ENCODE results near the gene ISX.
"Not testable (repeated sequence)": the region's sequence is repeated elsewhere in the genome, so short reads cannot be mapped to it uniquely, and the experiment has no call there.

Gene ISX

DNA sequence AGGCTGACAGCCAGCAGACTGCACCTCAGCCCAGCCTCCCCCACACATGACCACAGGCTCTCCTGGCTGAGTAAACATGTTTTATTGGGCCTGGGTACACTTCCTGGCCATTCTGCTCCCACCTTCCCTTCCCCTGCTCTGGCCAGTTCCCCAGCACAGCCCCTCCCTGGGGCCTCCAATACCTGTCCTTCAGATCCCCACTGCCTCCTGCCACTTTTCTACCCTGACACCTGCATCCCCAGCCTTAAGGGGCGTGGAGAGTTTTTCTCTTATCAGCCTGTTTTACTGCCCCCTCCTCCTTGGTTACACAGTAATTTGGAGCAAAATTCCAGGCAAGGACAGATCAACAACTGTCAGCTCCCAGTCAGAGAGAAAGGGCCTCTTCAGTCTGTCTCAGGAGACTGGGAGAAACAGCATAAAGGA lies at the start of gene ISX:
Gene ISX, plus strand, starts transcription at position 363 of the 423 bp plus-strand sequence. CDS start 930 bp downstream, outside the sequence.
- FAIRE-seq: no peak

DNA sequence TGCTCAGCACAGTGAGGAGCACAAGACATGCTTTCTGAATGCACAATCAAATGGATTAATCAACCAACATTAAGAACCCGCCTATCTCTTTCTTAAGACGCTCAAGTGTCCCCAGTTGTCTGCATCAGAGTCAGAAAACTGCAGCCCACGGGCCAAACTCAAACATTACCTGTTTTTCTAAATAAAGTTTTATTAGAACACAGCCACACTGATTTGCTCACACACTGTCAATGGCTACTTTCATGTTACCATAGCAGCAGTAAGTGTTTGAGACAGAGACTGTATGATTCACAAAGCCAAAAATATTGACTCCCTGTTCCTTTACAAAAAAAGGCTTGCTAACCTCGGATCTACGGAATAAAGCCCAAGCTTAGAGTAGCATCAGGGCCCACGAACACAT lies 49.0 kb upstream of the ISX start:
- no peak for FAIRE-seq

DNA sequence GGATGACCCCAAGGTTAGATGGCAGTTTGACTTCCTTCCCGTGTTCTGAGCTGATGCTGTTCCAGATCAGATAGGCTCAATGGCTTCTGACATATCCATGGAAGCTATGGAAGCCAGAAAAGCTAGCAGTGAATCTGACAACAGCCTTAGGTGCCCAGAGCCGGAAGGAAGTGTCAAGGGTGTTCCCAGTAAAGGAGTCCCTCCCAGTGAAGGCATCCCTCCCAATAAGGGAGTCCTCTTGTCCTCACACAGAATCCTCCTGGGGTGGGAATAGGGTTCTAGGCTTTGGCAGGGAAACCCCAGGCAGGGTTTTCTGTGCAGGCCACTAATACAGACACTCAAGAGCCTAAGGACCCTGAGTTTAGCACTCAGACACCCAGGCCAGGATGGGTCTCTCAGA lies 47.0 kb upstream of the ISX start:
- FAIRE-seq: no peak

DNA sequence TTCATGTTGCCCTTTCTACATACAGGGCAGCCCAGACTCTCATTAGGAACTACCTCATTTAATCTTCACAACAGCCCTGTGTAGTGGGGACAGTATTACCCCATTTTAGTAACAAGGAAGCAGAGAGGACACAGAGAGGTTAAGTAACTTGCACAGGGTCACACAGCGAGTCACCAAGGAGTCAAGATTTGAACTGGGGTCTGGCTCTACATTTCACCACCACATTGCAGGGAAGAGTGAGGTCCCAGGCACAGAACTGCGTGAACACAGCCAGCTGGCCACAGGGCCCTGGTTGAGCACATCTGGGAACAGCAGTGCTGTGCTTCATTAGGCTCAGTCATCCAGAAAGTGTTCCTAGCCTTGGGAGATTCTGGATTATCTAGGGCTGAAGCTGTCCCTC lies 45.4 kb upstream of the ISX start:
- FAIRE-seq: no peak

DNA sequence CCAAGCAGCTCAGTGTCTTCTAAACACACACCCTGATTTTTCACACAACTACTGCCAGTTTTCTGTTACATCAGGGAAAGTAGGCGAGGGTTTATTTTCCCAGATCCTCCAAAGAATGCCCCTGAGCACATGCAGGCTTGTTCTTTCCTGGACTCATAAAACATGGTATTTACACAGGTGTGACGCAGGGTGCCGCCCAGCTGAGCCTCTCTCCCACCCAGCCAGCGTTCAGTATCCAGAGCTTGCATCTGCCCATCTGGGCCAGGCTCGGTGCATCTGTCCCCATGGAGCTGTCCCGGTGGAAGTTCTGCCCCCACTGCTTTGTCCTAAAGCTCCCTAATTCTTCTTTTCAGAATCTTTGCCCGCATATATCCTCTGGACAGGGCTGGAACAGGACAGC lies 44.8 kb upstream of the ISX start:
- no peak for FAIRE-seq

DNA sequence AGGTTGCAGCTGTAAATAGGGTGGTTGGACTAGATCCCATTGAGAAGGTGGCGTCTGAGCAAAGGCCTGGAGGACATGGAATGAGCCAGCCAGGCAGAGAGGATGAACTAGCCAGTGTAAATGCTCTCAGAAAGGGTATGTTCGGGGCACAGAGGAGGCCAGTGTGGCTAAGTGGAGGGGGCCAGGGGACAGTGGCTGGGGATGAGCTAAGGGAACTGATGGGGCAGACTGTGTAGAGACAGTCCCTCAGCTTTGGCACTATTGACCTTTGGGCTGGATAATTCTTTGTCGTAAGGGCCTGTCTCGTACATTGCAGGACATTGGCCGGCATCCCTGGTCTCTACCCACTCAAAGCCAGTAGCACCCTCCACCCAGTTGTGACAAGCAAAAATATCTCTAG lies 43.7 kb upstream of the ISX start:
- FAIRE-seq: no peak

DNA sequence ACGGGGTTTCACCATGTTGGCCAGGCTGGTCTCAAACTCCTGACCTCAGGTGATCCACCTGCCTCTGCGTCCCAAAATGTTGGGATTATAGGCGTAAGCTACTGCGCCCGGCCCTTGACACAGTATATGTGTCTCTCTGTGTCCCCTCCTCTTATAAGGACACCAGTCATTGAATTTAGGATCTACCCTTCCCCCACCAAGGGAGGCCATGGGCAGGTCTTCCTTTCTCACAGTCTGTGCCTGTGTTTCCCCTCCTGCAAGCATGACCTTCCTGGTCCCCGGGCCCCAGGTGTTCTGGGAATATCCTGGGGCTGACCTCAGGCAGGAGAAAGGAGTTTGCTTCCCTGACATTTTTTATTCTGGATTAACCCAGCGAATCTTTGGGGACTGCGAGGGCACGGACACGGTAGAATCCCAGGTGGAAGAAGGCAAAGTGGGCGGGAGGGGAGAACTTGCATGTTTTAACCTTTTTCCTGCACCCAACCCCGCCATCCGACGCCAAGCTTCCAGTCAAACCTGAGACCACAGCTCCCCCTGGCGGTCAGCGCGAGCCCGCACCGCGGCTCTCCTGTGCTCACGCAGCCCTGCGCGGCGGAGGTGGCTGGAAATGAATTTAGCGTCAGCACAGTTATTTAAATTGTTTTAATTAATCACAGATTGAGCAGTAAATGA lies 42.1 kb upstream of the ISX start:
- FAIRE-seq: peak; percentile 36

DNA sequence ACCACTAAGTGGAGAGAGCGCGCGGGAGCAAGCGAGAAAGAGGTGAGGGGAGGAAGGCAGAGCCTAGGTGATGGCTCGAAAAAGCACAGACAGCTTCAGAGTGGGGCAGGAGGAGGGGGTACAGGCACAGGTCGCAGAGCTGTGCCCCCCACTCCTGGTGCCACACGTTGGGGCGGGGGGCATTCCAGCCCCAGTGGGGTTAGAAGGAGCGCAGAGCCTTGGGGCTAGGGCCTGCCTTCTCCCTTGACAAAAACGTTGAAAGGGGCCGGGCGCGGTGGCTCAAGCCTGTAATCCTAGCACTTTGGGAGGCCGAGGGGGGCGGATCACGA lies 41.6 kb upstream of the ISX start:
- no peak for FAIRE-seq

DNA sequence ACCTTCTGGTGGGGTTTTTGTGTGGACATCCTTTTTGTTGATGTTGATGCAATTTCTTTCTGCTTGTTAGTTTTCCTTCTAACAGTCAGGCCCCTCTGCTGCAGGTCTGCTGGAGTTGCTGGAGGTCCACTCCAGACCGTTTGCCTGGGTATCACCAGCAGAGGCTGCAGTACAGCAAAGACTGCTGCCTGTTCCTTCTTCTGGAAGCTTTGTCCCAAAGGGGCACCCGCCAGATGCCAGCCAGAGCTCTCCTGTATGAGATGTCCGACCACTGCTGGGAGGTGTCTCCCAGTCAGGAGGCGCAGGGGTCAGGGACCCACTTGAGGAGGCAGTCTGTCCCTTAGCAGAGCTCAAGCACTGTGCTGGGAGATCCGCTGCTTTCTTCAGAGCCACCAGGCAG lies 35.8 kb upstream of the ISX start:
- not testable (repeated sequence) for FAIRE-seq

DNA sequence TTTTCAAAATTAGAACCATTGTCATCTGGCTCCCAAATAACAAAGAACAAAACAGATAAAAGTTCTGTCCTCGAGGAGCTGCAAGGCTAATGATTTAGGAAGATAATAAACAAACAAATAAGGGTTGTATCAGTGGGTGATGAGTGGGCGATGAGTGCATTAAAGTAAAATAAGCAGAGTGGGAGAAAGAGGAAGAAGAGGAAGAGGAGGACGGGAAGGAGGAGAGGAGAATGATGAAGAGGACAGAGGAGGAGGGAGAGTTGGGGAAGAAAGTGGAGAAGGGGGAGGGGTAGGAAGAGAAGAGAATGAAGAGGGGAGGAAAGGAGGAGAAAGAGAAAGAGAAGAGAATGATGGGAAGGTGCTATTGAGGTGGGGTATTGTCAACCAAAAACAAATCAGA lies 33.4 kb upstream of the ISX start:
- no peak for FAIRE-seq

DNA sequence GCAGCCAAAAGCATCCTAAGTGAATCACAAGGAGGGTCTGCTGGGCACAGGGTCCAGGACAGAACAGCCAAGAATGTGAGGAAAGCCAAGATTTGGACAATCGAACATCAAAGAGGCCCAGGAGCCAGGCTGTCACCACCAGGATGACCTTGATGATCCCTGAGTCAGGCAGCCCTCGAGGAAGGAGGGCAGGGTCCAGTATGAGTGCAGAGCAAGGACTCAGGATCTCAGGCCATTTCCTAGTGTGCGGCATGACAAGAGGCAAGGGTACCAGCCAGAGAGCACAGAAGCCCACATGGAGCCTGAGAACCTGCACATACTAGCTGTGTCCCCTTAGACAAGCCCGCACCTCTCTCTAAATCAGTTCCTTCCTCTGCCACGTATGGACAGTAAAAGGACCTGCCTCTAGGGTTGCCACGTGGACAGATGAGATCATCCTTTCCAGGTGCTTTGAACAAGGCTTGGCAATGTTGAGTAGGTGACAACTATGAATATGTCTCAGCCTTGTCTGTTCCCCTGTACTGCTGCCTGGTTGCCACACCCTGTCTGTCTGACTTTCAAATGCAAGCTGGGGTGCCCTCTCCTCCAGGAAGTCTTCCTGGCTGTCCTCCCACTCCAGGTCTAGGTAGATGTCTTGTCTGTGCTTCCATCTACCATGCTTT lies 32.2 kb upstream of the ISX start:
- no peak for FAIRE-seq

DNA sequence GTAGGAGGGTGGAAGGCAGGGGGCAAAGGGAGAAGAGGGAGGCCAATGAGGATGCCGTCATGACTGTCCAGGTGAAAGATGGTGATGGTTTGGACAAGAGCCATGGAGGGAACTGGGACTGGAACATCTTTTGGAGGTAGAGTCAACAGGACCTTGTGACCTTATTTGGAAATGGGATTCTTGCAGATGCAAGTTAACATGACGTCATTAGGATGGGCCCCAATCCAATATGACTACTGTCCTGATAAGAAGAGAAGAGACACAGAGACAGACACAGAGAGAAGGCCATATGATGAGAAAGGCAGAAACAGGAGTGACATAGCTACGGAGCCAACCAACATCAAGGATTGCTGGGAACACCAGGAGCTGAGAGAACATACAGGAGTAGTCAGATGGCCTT lies 31.0 kb upstream of the ISX start:
- no peak for FAIRE-seq

DNA sequence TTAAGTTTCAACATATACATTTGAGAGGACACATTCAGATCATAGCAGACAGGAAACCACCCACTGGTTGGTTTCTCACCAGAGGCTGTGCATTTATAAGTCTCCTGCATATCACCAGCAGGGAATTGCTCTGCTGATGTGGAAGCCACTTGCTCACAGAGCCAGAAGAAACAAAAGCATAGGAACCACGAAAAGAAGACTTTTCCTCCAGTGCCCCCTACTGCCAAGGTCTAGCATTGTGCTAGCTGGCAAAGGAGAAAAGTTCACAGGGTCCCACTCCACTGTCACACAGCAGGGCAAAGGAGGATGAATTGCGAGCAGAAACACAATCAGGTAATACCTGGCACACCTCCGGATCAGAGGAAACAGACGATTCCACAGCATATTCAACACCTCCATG lies 28.9 kb upstream of the ISX start:
- FAIRE-seq: no peak

DNA sequence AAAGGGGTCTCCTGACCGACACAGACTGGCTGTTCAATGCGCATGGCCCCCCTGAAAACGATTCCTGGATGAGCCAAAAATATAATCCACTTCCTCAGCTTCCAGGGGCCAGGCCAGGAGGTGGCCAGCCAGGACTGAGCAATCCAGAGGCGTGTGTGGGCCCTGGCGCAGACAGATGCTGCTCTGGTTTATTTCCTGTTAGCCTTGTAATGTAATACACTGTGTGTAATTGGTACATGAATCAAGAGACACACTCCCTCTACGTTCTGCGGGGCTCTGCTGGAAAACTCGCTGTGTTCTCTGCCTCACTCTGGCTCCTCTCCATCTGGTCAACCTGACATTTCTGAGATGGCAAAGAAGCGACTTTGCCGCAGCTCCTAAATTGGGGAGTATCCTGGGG lies 26.3 kb upstream of the ISX start:
- FAIRE-seq: no peak

DNA sequence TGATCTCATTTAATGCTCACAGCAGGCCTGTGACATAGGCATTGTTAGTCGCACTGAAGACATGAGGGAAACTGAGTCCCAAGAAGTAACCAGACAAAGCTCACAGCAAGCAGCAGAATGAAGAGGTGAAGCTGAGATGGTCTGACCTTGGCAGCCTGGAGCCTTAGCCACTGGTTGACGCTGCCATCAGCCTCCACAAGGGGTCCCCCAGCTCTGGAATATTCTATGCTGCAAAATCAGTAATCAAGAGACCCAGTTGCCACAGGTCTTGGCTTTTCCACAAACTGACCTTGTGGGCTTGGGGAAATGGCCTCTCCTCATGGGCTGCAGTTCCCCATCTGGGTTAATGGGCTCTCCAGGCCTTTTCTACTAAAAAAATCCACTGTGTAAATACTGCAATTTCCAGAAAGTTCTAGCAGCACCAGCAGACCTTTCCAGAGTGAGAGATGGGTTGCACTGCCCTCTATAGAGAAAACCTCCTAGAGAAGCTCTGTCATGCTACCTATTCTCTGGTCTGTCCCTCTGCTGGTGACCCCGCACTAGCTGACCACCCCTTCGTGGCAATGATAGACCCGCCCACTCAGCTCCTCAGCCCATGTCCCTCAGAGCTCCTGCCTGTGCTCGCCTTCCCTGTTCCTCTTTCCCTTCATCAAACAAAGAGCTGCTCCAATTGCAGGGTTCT lies 22.6 kb upstream of the ISX start:
- FAIRE-seq: no peak

DNA sequence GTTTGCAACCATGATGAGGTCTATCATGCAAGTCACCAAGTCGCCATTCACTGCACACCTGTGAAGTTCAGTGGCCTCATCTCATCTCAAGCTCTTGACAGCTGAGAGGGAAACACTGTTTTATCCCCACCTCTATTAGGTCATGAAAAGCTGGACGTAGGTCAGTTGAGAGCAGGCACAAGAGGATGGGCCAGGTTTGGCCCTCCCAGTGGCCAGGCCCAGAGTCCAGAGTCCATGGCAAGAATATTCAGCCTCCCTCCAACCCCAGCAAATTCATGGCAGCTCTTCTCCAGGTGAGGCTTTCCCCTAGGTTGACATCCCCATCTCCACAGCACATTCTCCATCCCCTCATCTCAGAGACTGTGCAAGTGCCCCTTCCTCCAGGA lies 22.0 kb upstream of the ISX start:
- no peak for FAIRE-seq

DNA sequence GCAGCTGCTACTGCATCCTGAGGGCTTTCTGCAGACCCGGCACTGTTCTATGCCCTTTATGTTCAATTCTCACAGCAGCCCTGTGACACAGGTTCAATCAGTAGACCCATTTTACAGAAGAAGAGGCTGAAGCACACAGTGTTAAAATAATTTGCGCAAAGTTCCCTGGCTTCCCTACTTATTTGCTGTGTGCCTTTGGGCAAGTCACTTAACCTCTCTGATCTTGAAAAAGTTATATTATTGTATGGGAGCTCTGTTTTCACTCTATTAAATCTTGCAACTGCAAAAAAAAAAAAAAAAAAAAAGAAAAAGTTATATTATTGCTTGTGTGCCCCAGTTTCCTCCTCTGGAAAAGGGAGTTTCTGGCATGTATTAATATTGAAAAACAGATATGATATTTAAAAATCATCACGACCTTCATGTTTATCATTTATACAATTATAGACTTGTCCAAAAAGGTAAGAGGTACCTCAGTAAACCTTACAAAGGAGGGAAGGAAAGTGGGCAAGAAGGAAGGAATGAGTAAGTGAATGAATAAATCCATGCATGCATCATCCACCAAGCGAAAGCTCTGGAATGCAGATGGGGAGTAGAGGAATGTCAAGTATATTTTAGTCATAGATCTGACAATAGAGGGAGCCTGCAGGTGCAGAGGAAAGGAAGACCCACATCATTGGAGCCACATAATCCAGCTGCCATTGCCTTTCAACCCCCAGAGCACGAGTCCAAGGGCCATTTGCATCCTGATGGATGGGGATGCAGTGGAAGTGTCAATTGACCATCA lies 21.2 kb upstream of the ISX start:
- no peak for FAIRE-seq

DNA sequence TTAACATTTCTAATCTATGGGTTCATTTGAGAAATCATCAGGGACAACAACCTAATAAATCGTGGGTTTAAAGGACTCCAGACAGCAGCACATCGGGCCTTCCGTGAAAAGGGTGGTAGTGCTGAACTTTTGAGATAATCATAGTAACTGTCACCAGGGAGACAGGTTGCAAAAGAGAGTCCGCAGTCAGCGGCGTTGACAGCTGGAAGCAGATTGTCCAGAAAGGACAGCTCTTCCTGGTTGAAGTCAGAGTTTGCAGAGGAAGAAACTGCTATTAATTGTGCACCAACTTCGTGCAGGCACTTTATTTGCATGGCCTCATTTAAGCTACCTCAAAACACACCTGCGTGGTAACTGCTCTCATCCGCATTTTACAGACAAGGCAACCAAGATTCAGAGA lies 20.5 kb upstream of the ISX start:
- FAIRE-seq: no peak

DNA sequence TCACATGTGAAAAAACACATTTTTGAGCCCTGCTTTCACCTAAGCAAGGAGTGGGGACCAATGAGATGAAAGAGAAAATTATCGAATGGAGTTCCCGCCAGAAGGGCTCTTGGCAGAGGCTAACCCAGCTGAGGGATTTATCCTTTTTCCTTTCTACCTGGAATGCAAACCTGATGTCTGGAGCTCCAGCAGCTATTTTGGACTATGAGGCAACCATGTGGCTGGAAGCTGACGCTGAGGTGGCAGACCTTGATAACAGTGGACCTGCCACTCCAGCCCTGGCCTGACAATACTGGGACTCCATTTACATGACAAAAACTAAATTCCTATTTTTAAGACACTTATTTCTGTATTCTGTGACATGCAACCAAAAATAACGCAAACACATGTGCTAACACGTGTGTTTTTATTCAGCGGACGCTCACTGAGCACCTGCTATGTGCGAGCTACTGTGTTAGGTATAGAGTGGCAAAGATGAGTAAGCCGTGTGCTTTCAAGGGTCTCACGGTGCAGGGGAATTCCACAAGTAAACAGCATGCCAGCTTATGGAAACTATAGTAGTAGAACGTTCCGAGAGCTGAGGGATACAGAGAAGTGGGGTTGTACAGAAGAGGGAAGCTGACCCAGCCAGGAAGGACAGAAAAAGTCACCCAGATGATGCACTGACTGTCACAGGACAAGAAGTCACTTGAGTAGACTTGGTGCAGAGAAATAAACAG lies 19.1 kb upstream of the ISX start:
- FAIRE-seq: no peak

DNA sequence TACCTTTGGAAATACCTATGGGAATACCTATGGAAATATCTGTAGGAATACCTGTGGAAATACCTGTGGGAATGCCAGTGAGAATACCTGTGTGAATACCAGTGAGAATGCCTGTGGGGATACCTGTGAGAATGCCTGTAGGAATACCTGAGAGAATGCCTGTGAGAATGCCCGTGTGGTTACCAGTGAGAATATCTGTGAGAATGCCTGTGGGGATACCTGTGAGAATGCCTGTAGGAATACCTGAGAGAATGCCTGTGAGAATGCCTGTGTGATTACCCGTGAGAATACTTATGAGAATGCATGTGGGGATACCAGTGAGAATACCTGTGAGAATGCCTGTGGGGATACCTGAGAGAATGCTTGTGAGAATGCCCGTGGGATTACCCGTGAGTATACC lies 15.9 kb upstream of the ISX start:
- FAIRE-seq: not testable (repeated sequence)

DNA sequence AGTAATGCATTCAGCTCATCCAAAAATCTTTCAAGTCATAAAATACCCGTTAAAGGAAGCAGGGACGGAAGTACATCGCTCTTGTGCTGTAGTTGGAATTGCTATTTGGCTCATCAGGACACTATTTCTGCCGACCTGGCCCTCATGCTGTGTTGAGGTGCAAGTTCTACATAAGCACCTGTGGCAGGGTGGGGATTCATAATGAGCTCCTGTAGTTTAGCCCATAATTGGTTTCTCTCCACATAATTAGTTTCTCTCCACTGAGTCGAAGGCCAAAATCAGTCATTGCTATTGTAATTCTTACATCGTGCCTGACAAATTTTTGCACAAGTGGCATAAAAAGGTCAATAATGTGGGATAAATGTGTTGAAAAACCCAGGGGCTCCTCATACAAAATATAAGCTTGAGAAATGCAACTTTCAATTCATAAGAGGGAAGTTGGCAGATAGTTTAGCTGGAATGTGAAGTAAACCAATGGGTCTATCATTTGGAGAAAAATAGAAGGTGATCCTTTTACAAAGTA lies 14.9 kb upstream of the ISX start:
- FAIRE-seq: no peak

DNA sequence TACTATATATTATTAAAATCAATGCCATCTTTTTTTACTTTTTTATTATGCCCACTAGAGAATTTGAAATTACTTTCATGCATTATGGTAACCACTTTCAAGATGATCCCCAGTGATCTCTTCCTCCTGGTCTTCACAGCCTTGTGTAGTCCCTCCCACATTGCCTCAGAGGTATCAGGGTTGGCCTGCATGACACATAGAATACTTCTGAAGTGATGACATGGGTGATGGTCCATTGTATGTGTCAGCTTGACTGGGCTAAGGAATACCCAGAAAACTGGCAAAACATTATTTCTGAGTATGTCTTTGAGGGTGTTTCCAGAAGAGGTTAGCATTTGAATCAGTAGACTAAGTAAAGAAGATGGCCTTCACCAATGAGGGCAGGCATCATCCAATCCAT lies 14.2 kb upstream of the ISX start:
- no peak for FAIRE-seq
